Ovary (tissue), 3 donors: ENCODE data around the gene POP4.
"Not testable (repeated sequence)": the region's sequence is repeated elsewhere in the genome, so short reads cannot be mapped to it uniquely, and the experiment has no call there.

Experiments used
- EP300 ChIP-seq: sonication (generic); formaldehyde crosslinking; IDR thresholded peaks from one replicate; pipeline ENCODE4 v1.6.1; 2017; ENCODE audit warnings: antibody characterized with exemption
- POLR2A ChIP-seq: fragments of 450-650 bp; IDR thresholded peaks from one replicate; pipeline ENCODE4 v1.6.1; 2017; ENCODE audit warnings: antibody characterized with exemption, mild to moderate bottlenecking, moderate library complexity
- TF ChIP-seq, protein P1 (sequence below), 3 donors: fragments of 450-650 bp in 2 of 3; fragments of 200-600 bp in 1 of 3; IDR thresholded peaks; one replicate each; pipeline versions ENCODE4 v1.5.1 to v1.8.0; 2016 to 2022; ENCODE audit warnings: antibody characterized with exemption in 3 of 3, mild to moderate bottlenecking in 1 of 3
- donor health status: DM: no; HTN: no; CAD: no.

DNA sequence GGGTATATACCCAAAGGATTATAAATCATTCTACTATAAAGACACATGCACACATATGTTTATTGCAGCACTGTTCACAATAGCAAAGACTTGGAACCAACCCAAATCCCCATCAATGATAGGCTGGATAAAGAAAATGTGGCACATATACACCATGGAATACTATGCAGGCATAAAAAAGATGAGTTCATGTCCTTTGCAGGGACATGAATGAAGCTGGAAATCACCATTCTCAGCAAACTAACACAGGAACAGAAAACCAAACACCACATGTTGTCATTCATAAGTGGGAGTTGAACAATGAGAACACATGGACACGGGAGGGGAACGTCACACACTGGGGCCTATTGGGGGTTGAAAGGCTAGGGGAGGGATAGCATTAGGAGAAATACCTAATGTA lies 47.0 kb upstream of the POP4 start:
- TF ChIP-seq, protein P1, sequence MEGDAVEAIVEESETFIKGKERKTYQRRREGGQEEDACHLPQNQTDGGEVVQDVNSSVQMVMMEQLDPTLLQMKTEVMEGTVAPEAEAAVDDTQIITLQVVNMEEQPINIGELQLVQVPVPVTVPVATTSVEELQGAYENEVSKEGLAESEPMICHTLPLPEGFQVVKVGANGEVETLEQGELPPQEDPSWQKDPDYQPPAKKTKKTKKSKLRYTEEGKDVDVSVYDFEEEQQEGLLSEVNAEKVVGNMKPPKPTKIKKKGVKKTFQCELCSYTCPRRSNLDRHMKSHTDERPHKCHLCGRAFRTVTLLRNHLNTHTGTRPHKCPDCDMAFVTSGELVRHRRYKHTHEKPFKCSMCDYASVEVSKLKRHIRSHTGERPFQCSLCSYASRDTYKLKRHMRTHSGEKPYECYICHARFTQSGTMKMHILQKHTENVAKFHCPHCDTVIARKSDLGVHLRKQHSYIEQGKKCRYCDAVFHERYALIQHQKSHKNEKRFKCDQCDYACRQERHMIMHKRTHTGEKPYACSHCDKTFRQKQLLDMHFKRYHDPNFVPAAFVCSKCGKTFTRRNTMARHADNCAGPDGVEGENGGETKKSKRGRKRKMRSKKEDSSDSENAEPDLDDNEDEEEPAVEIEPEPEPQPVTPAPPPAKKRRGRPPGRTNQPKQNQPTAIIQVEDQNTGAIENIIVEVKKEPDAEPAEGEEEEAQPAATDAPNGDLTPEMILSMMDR (IDR thresholded peaks at IDR 0.05): not testable (repeated sequence)
- TF ChIP-seq POLR2A, EP300: not testable (repeated sequence)
